Mesendoderm (in vitro differentiated cells): Measurements from ENCODE around the gene CLCN6.

Experiments used
- DNase-seq: peaks from one replicate; pipeline ENCODE4 v3.0.0; 2013
- H2AK5ac ChIP-seq: 2 replicates; pipeline ENCODE4 v1.6.1; 2013; ENCODE audit warnings: low read length, inconsistent platforms
- H2BK120ac ChIP-seq: 2 replicates; pipeline ENCODE4 v1.6.1; 2013; ENCODE audit warnings: low read depth, mild to moderate bottlenecking, low read length, moderate library complexity, mixed read lengths
- H2BK15ac ChIP-seq: replicated peaks from 2 replicates; pipeline ENCODE4 v1.6.1; 2013; ENCODE audit warnings: low read depth, mild to moderate bottlenecking, moderate library complexity
- H2BK5ac ChIP-seq: 2 replicates; pipeline ENCODE4 v1.6.1; 2013; ENCODE audit warnings: low read length, inconsistent platforms
- H3K18ac ChIP-seq: 2 replicates; pipeline ENCODE4 v1.6.1; 2013; ENCODE audit warnings: mild to moderate bottlenecking, low read length, mixed read lengths
- H3K23ac ChIP-seq: one replicate; pipeline ENCODE4 v1.6.1; 2013; ENCODE audit warnings: low read length
- H3K27ac ChIP-seq: 2 replicates; pipeline ENCODE4 v1.5.1; 2013; ENCODE audit warnings: low read depth, mild to moderate bottlenecking, inconsistent platforms, low read length, moderate library complexity
- H3K27me3 ChIP-seq: 2 replicates; pipeline ENCODE4 v1.6.1; 2013; ENCODE audit warnings: low read length, control low read depth, mild to moderate bottlenecking, inconsistent platforms; ENCODE audit not compliant: insufficient read depth, poor library complexity
- H3K36me3 ChIP-seq: 2 replicates; pipeline ENCODE4 v1.6.1; 2013; ENCODE audit warnings: low read length, inconsistent platforms; ENCODE audit not compliant: control insufficient read depth, insufficient read depth
- H3K4ac ChIP-seq: one replicate; pipeline ENCODE4 v1.6.1; 2013; ENCODE audit warnings: low read depth, mild to moderate bottlenecking, low read length, moderate library complexity
- H3K4me1 ChIP-seq: 2 replicates; pipeline ENCODE4 v1.6.1; 2013; ENCODE audit warnings: low read depth, low read length, inconsistent platforms; ENCODE audit not compliant: control insufficient read depth
- H3K4me2 ChIP-seq: 2 replicates; pipeline ENCODE4 v1.6.1; 2013; ENCODE audit warnings: low read length
- H3K4me3 ChIP-seq: 2 replicates; pipeline ENCODE4 v1.5.1; 2013; ENCODE audit warnings: mild to moderate bottlenecking, low read length
- H3K56ac ChIP-seq: one replicate; pipeline ENCODE4 v1.6.1; 2013; ENCODE audit warnings: low read length
- H3K79me1 ChIP-seq: 2 replicates; pipeline ENCODE4 v1.6.1; 2013; ENCODE audit warnings: low read length, inconsistent platforms
- H3K79me2 ChIP-seq: 2 replicates; pipeline ENCODE4 v1.6.1; 2013; ENCODE audit warnings: mild to moderate bottlenecking, low read length; ENCODE audit not compliant: control insufficient read depth, insufficient read depth
- H3K9ac ChIP-seq: 2 replicates; pipeline ENCODE4 v1.6.1; 2013; ENCODE audit warnings: low read length, inconsistent platforms
- H4K5ac ChIP-seq: one replicate; pipeline ENCODE4 v1.6.1; 2013; ENCODE audit warnings: low read length
- H4K8ac ChIP-seq: one replicate; pipeline ENCODE4 v1.6.1; 2013; ENCODE audit warnings: low read depth, mild to moderate bottlenecking, control low read depth, low read length, moderate library complexity
- WGBS: extraction: QIAGEN DNeasy Blood & Tissue Kit; methylation state at CpG from one replicate; pipeline ENCODE4 v1.1.7; 2013; ENCODE audit warnings: low lambda C conversion rate, missing lambda C conversion rate; ENCODE audit not compliant: insufficient coverage; ENCODE audit errors: extremely low coverage; 5-methylcytosine and 5-hydroxymethylcytosine counted together

The CLCN6 gene

DNA sequence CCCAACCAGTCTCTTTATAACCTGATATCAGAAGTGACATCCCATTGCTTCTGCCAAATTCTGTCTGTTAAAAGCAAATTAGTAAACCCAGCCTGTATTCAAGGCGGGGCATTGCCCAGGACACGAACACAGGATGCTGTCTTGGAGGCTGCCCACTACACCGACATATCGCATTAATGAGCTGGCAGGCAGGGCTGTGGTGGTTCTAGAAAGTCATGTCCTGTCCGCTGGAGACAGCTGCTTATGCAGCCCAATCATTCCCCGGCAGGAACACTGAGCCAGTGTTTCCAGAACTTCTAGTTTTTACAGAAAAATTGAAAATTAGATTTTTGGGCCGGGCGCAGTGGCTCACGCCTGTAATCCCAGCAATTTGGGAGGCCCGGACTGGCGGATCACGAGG lies 24.7 kb upstream of the CLCN6 start:
- no peak overlapping the region for H2BK5ac ChIP-seq
- no peak overlapping the region for H3K56ac ChIP-seq
- no CpG with 5 or more reads among the region's 12 CpGs for WGBS
- H3K27me3 ChIP-seq = no peaks in the 10 kb centered on the region
- no peak overlapping the region for H4K8ac ChIP-seq
- no peak overlapping the region for H3K23ac ChIP-seq
- no peaks in the 10 kb centered on the region for H3K79me1 ChIP-seq
- H3K18ac ChIP-seq = no peak overlapping the region
- H3K4ac ChIP-seq = no peak overlapping the region
- H3K4me2 ChIP-seq = no peak overlapping the region
- no peaks in the 10 kb centered on the region for H3K4me1 ChIP-seq
- H3K4me3 ChIP-seq = no peak overlapping the region
- no peaks in the 10 kb centered on the region for H3K36me3 ChIP-seq
- H2BK120ac ChIP-seq = no peak overlapping the region
- no peak overlapping the region for H2AK5ac ChIP-seq
- H3K79me2 ChIP-seq = no peaks in the 10 kb centered on the region
- H2BK15ac ChIP-seq = no peak overlapping the region
- no peak overlapping the region for H4K5ac ChIP-seq
- no peak overlapping the region for H3K9ac ChIP-seq
- H3K27ac ChIP-seq = no peak overlapping the region
- DNase-seq = no peak

DNA sequence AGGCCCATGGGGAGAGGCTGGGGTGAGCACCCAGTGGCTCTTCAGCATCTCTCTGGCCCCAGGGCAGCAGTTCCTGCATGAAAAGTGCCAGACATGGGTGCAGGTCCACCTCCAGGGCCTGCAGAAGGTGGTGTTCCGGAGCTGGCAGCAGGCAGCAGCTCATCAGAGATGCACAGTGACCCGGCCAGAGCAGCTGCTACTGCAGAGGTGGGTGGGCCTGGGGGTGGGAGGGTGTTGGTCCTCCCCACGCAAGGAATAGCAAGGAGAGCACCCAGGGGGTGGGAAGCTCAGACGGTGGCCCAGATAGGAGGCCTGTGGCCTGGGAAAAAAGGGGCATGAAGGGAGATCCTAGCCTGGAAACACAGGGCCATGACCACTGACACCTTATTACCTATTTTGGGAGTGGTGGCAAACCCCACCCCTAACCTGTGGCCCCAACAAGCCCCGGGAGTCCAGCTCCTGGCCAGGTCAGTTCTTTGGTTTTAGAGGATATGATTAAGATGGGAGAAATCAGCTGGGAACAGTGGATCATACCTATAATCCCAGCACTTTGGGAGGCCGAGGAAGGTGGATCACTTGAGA lies 23.8 kb upstream of the CLCN6 start:
- no CpG with 5 or more reads among the region's 6 CpGs for WGBS
- Histone ChIP-seq H2BK5ac (no peak overlapping the region), H4K8ac (no peak overlapping the region), H3K4me2 (no peak overlapping the region), H3K79me1 (no peaks in the 10 kb centered on the region), H3K9ac (no peak overlapping the region), H3K79me2 (no peaks in the 10 kb centered on the region), H3K56ac (no peak overlapping the region), H3K4me1 (peaks cover 4% of the 10 kb centered on the region), H3K23ac (no peak overlapping the region), H3K27ac (no peak overlapping the region), H2BK120ac (no peak overlapping the region), H2BK15ac (no peak overlapping the region), H2AK5ac (no peak overlapping the region), H3K27me3 (no peaks in the 10 kb centered on the region), H4K5ac (no peak overlapping the region), H3K4me3 (no peak overlapping the region), H3K4ac (no peak overlapping the region), H3K36me3 (no peaks in the 10 kb centered on the region), H3K18ac (no peak overlapping the region)
- no peak for DNase-seq

DNA sequence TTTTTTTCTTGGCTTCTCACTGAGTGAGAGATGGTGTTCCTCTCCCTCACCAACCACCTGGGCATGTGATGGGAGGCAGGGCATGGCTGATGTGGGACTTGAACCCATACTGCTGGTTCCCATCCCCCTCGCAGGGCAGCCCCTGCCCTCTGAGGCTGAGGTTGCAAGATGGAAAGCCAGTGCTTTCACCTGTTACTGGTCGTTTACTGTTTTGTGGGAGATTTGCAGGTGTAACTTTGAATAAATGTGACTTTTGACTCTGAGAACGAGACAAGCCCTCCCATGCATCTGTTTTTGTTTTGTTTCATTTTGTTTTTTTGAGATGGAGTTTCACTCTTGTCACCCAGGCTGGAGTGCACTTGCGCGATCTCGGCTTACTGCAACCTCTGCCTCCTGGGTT lies 22.4 kb upstream of the CLCN6 start:
- Histone ChIP-seq H3K79me2 (no peaks in the 10 kb centered on the region), H3K27me3 (no peaks in the 10 kb centered on the region), H3K4ac (no peak overlapping the region), H3K23ac (no peak overlapping the region), H3K18ac (no peak overlapping the region), H3K56ac (no peak overlapping the region), H3K9ac (no peak overlapping the region), H3K36me3 (no peaks in the 10 kb centered on the region), H3K27ac (no peak overlapping the region), H3K4me1 (peaks cover 13% of the 10 kb centered on the region), H4K8ac (no peak overlapping the region), H2AK5ac (no peak overlapping the region), H4K5ac (no peak overlapping the region), H3K4me3 (no peak overlapping the region), H3K79me1 (no peaks in the 10 kb centered on the region), H2BK120ac (no peak overlapping the region), H2BK15ac (no peak overlapping the region), H2BK5ac (no peak overlapping the region), H3K4me2 (no peak overlapping the region)
- DNase-seq = no peak
- no CpG with 5 or more reads among the region's 6 CpGs for WGBS

DNA sequence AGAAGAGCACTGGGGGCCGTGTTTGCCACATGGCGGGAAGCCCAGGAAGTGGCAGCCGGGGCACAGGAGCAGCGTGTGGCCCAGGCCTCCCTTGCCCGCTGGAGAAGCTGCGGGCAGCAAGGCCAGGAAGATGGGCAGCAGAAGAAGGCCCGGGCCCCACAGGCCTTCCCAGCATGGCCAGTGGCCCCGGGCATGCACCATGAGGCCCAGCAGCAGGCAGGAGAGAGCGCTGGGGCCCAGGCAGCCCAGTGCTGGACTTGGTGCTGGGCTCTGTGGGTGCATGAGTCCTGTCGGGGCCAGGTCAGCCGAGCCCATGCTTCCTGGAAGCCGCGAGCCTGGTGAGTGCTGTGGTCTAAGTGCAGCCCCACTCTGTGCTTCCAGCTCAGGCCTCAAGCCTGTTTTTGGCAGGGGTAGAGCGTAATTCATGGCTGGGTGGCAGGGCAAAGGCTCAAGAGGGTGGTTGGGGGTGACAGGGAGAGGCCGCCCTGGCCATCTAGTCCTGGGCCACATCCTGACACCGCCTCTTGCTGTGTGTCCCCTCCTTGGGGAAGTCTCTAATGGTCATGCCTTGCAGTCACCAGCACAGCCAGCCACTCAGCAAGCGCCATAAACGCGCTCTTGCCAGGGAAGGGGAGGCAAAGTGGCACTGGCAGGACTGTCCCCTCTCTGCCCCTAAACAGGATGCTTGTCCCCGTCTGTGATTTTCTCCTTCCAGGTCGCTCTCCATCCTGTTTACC lies 21.6 kb upstream of the CLCN6 start:
- Histone ChIP-seq H3K4me2 (no peak overlapping the region), H2AK5ac (no peak overlapping the region), H3K4me1 (peaks cover 13% of the 10 kb centered on the region), H3K4ac (no peak overlapping the region), H2BK15ac (no peak overlapping the region), H3K27me3 (no peaks in the 10 kb centered on the region), H2BK5ac (no peak overlapping the region), H3K27ac (no peak overlapping the region), H4K5ac (no peak overlapping the region), H3K4me3 (no peak overlapping the region), H3K18ac (no peak overlapping the region), H3K23ac (no peak overlapping the region), H2BK120ac (no peak overlapping the region), H3K9ac (no peak overlapping the region), H4K8ac (no peak overlapping the region), H3K79me1 (no peaks in the 10 kb centered on the region), H3K79me2 (no peaks in the 10 kb centered on the region), H3K56ac (peak overlapping the region; percentile 61), H3K36me3 (no peaks in the 10 kb centered on the region)
- no CpG with 5 or more reads among the region's 21 CpGs for WGBS
- DNase-seq = no peak

DNA sequence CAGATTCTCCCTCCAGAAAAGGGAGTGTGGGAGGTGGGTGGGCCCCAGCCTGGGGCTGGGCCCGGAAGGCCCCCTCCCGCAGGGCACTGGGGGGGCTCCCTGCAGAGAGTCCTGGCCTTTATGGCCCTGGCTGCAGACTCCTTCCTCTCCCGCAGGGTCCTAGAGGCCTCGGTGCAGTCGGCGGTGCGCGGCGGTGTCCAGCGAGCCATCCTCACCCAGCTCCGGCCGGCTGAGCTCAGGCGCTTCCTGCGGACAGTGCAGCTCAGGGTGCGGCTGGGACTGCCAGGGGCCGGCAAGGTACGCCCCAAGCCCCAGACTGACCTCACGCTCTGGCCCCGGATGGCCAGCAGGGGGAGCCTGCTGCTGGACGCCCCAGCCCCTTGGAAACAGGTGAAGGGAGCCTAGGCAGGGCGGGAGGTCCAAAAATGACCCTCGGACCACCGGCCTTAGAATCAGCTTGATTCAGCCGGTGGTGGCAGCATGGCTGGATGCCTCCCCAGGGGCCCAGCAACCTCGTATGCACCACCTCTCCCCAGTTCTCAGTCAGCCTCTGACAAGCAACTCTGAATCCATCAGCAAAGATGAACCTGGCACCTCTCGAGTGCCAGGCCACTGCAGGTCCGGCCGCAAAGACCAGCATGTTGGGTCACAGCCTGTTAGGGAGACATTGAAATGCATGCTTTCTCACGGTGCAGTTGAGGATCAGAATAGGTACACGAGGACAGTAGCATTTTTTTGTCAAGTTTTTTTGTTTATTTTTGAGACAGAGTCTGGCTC lies 20.8 kb upstream of the CLCN6 start:
- Histone ChIP-seq H2BK15ac (no peak overlapping the region), H3K4me2 (no peak overlapping the region), H3K27me3 (no peaks in the 10 kb centered on the region), H3K9ac (no peak overlapping the region), H2BK5ac (no peak overlapping the region), H2AK5ac (no peak overlapping the region), H4K8ac (no peak overlapping the region), H3K36me3 (no peaks in the 10 kb centered on the region), H4K5ac (no peak overlapping the region), H3K79me2 (no peaks in the 10 kb centered on the region), H3K18ac (no peak overlapping the region), H3K4me1 (peaks cover 13% of the 10 kb centered on the region), H3K56ac (peak overlapping the region; percentile 61), H2BK120ac (no peak overlapping the region), H3K4ac (no peak overlapping the region), H3K27ac (no peak overlapping the region), H3K79me1 (no peaks in the 10 kb centered on the region), H3K4me3 (no peak overlapping the region), H3K23ac (no peak overlapping the region)
- WGBS = no CpG with 5 or more reads among the region's 30 CpGs
- peak; percentile 82 for DNase-seq
